ENCODE data around the gene ALK.

GRCh38 chr2:29336341-29337241 lies 584.8 kb downstream of the ALK start:
- TF ChIP-seq POLR2AphosphoS5 (IDR thresholded peaks at IDR 0.05; ENCODE audit: low read depth) (no peak), EZH2 (IDR thresholded peaks at IDR 0.05; ENCODE audit: low read depth, unreplicated experiment) (no peak), ZNF331 (CRISPR knock-in tag; IDR thresholded peaks at IDR 0.05; ENCODE audit: low read depth) (no peak), CTCF (conservative IDR thresholded peaks at IDR 0.05; ENCODE audit: low read depth in 2 of 2) (no peak), REST (IDR thresholded peaks at IDR 0.05; ENCODE audit: unreplicated experiment) (no peak), CREB1 (CRISPR knock-in tag; IDR thresholded peaks at IDR 0.05; ENCODE audit: low read depth) (no peak), ETS1 (IDR thresholded peaks at IDR 0.05) (no peak), ZNF114 (CRISPR knock-in tag; IDR thresholded peaks at IDR 0.05) (no peak), STAT1 (IDR thresholded peaks at IDR 0.05; ENCODE audit: unreplicated experiment) (no peak)
